GM23338 (cell line): ENCODE results near the gene SYT7. TPM values are rescaled to one million over a fixed set of nuclear protein-coding genes. Genes with fewer than 3 reads are reported as not detected.

ENCODE experiments used
- ATAC-seq: fragments of 200-7000 bp; cut with Tn5 transposase; 3 replicates; pipeline ENCODE4 v1.9.1; 2020
- DNase-seq: peaks from one replicate; pipeline ENCODE4 v3.0.0-alpha.2; 2015; ENCODE audit warnings: low spot score
- H2AFZ ChIP-seq: fragments of 200-600 bp; sonication (generic); 2 replicates; pipeline ENCODE4 v1.8.0; 2016; ENCODE audit warnings: antibody characterized with exemption, mild to moderate bottlenecking, moderate library complexity
- H3F3A ChIP-seq: fragments of 200-600 bp; sonication (generic); replicated peaks from 2 replicates; pipeline ENCODE4 v1.8.0; 2017; ENCODE audit warnings: antibody characterized with exemption, mixed run types, low read depth
- H3K27ac ChIP-seq: fragments of 200-600 bp; sonication (generic); 2 replicates; pipeline ENCODE4 v1.6.1; 2016; ENCODE audit warnings: low read depth
- H3K27me3 ChIP-seq: fragments of 200-600 bp; sonication (generic); 2 replicates; pipeline ENCODE4 v1.8.0; 2016; ENCODE audit warnings: mild to moderate bottlenecking, mixed run types, moderate library complexity; ENCODE audit not compliant: insufficient read depth
- H3K36me3 ChIP-seq: fragments of 200-600 bp; sonication (generic); 2 replicates; pipeline ENCODE4 v1.8.0; 2016; ENCODE audit warnings: mild to moderate bottlenecking; ENCODE audit not compliant: insufficient read depth
- H3K4me1 ChIP-seq: fragments of 200-600 bp; sonication (generic); 2 replicates; pipeline ENCODE4 v1.8.0; 2016; ENCODE audit warnings: mild to moderate bottlenecking, moderate library complexity; ENCODE audit not compliant: insufficient read depth
- H3K4me2 ChIP-seq: fragments of 200-600 bp; sonication (generic); 2 replicates; pipeline ENCODE4 v1.7.1; 2017; ENCODE audit warnings: mixed run types
- H3K4me3 ChIP-seq: fragments of 200-600 bp; sonication (generic); 2 replicates; pipeline ENCODE4 v1.6.1; 2016; ENCODE audit warnings: mixed run types
- H3K79me2 ChIP-seq: fragments of 200-600 bp; sonication (generic); replicated peaks from 2 replicates; pipeline ENCODE4 v1.8.0; 2017; ENCODE audit warnings: mild to moderate bottlenecking; ENCODE audit not compliant: insufficient read depth
- H3K9me2 ChIP-seq: fragments of 200-600 bp; sonication (generic); 2 replicates; pipeline ENCODE4 v1.8.0; 2017; ENCODE audit not compliant: insufficient read depth
- H4K20me1 ChIP-seq: fragments of 200-600 bp; sonication (generic); replicated peaks from 2 replicates; pipeline ENCODE4 v1.8.0; 2017; ENCODE audit warnings: mild to moderate bottlenecking; ENCODE audit not compliant: insufficient read depth
- H3K27ac Mint-ChIP-seq: 2 replicates; pipeline ENCODE4 v1.8.0; 2020; ENCODE audit warnings: inconsistent platforms, mild to moderate bottlenecking, moderate library complexity, mixed read lengths
- H3K27me3 Mint-ChIP-seq: 3 replicates; pipeline ENCODE4 v1.8.0; 2022; ENCODE audit warnings: low read depth, mild to moderate bottlenecking, moderate library complexity, mixed read lengths, inconsistent platforms; ENCODE audit not compliant: insufficient read depth, poor library complexity
- H3K36me3 Mint-ChIP-seq: 3 replicates; pipeline ENCODE4 v1.8.0; 2021; ENCODE audit warnings: low read depth, mild to moderate bottlenecking, inconsistent platforms, moderate library complexity, mixed read lengths
- H3K4me1 Mint-ChIP-seq: 3 replicates; pipeline ENCODE4 v1.8.0; 2020; ENCODE audit warnings: mild to moderate bottlenecking, inconsistent platforms, mixed read lengths
- H3K4me3 Mint-ChIP-seq: 3 replicates; pipeline ENCODE4 v1.8.0; 2021; ENCODE audit warnings: moderate library complexity, mild to moderate bottlenecking, inconsistent platforms, mixed read lengths
- H3K9me3 Mint-ChIP-seq: 3 replicates; pipeline ENCODE4 v1.8.0; 2020; ENCODE audit warnings: moderate library complexity, mild to moderate bottlenecking, inconsistent platforms, mixed read lengths
- CREB1 ChIP-seq: fragments of 250-450 bp; sonication (Bioruptor Pico); IDR thresholded peaks from 2 replicates; pipeline ENCODE4 v1.5.0; 2020; ENCODE audit warnings: low read depth, mild to moderate bottlenecking, moderate library complexity
- CTCF ChIP-seq, 2 experiments: fragments of 200-600 bp in 1 of 2; sonication (generic) in 1 of 2; conservative IDR thresholded peaks; 2 replicates each; pipeline versions ENCODE4 v1.5.1 to v1.6.1; 2016 to 2017; ENCODE audit warnings: antibody characterized with exemption in 2 of 2, low read depth in 2 of 2, mild to moderate bottlenecking in 2 of 2, moderate library complexity in 1 of 2
- EZH2 ChIP-seq: fragments of 200-600 bp; sonication (generic); IDR thresholded peaks from one replicate; pipeline ENCODE4 v1.8.0; 2017; ENCODE audit warnings: antibody characterized with exemption, mild to moderate bottlenecking, low read depth; ENCODE audit not compliant: unreplicated experiment
- EZH2phosphoT487 ChIP-seq: fragments of 200-600 bp; sonication (generic); IDR thresholded peaks from one replicate; pipeline ENCODE4 v1.8.1; 2018; ENCODE audit warnings: antibody characterized with exemption; ENCODE audit not compliant: unreplicated experiment
- JUNB ChIP-seq: IDR thresholded peaks from one replicate; pipeline ENCODE4 v1.6.1; 2016; ENCODE audit warnings: antibody characterized with exemption; ENCODE audit not compliant: unreplicated experiment
- POLR2AphosphoS5 ChIP-seq: IDR thresholded peaks from 2 replicates; pipeline ENCODE4 v1.6.1; 2016; ENCODE audit warnings: antibody characterized with exemption, low read depth
- ZNF114 ChIP-seq: fragments of 250-450 bp; sonication (Bioruptor Pico); IDR thresholded peaks from 2 replicates; pipeline ENCODE4 v1.5.0; 2020; ENCODE audit warnings: mild to moderate bottlenecking, moderate library complexity
- ZNF331 ChIP-seq: fragments of 250-450 bp; sonication (Bioruptor Pico); IDR thresholded peaks from 2 replicates; pipeline ENCODE4 v1.5.0; 2020; ENCODE audit warnings: low read depth, mild to moderate bottlenecking, moderate library complexity
- ZNF462 ChIP-seq: fragments of 250-450 bp; sonication (Bioruptor Pico); IDR thresholded peaks from 2 replicates; pipeline ENCODE4 v1.5.0; 2020; ENCODE audit warnings: mild to moderate bottlenecking, moderate library complexity
- polyA plus RNA-seq: library from polyadenylated mRNA; unstranded; fragments of >200 nt; fragmentation: Nextera tagmentation; extraction: Ambion mirVana; gene quantifications from 2 replicates; pipeline ENCODE4 v1.2.1, GENCODE V29; 2016
- total RNA-seq: library from RNA; depleted of rRNA; stranded (reverse); fragments of >200 nt; shearing (Covaris generic); gene quantifications from 2 replicates; pipeline ENCODE4 v1.2.3, GENCODE V29; 2014
- TF ChIP-seq, protein P1 (sequence below): IDR thresholded peaks from 2 replicates; pipeline ENCODE4 v1.6.1; 2016; ENCODE audit warnings: antibody characterized with exemption

SYT7 gene
- total and polyA plus RNA-seq, 2 experiments from 2014 or later: 1.6 to 10.3 TPM

GRCh38 chr11:61524963-61525587, 55.8 kb downstream of the SYT7 start:
- DNase-seq (no peak), ATAC-seq (no peak)
- Histone ChIP-seq H3F3A (no peaks in the 10 kb centered on the region), H3K4me1 (no peaks in the 10 kb centered on the region), H3K9me2 (no peaks in the 10 kb centered on the region), H4K20me1 (no peaks in the 10 kb centered on the region), H3K27me3 (no peaks in the 10 kb centered on the region), H3K4me2 (no peak overlapping the region), H3K36me3 (no peaks in the 10 kb centered on the region), H3K27ac (no peak overlapping the region), H3K4me3 (no peak overlapping the region), H3K79me2 (no peaks in the 10 kb centered on the region), H2AFZ (no peak overlapping the region)
- H3K36me3 Mint-ChIP-seq: no peaks in the 10 kb centered on the region; the same call in 2 of the 3 replicates
- no peak overlapping the region for H3K27ac Mint-ChIP-seq
- H3K9me3 Mint-ChIP-seq: no peaks in the 10 kb centered on the region
- no peak for TF ChIP-seq ZNF331 (CRISPR knock-in tag)
- TF ChIP-seq POLR2AphosphoS5: no peak
- no peak for TF ChIP-seq EZH2
- TF ChIP-seq CREB1 (CRISPR knock-in tag): no peak
- TF ChIP-seq CTCF (conservative IDR thresholded peaks at IDR 0.05; ENCODE audit: low read depth in 2 of 2): no peak
- peaks cover 12% of the 10 kb centered on the region for H3K27me3 Mint-ChIP-seq
- H3K4me1 Mint-ChIP-seq: peaks cover 17% of the 10 kb centered on the region
- no peak overlapping the region for H3K4me3 Mint-ChIP-seq

DNA sequence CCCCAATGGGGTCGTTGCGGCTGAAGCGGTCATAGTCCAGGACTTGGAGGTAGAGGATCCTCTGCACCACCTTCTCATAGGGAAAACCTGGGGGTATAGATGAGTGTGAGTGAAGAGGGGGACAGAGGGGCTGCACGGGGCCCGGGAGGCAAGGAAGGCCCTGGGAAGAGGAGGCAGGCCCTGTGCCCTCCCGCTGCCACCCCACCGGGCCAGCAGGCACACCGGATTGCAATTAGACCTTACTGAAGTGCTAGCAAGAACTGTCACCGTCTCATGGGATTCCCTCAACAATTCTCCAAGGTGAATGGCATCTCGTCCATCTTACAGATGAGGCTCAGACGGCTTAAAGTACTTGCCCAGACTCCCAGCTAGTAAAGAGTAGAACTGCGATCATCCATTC, 56.4 kb downstream of the SYT7 start:
- H3K36me3 Mint-ChIP-seq: no peaks in the 10 kb centered on the region; the same call in 2 of the 3 replicates
- peaks cover 12% of the 10 kb centered on the region for H3K27me3 Mint-ChIP-seq
- peaks cover 17% of the 10 kb centered on the region for H3K4me1 Mint-ChIP-seq
- H3K4me3 Mint-ChIP-seq: no peak overlapping the region
- Histone ChIP-seq H3F3A (no peaks in the 10 kb centered on the region), H3K9me2 (no peaks in the 10 kb centered on the region), H3K4me3 (no peak overlapping the region), H3K4me1 (no peaks in the 10 kb centered on the region), H2AFZ (no peak overlapping the region), H4K20me1 (no peaks in the 10 kb centered on the region), H3K79me2 (no peaks in the 10 kb centered on the region), H3K36me3 (no peaks in the 10 kb centered on the region), H3K27ac (no peak overlapping the region), H3K27me3 (no peaks in the 10 kb centered on the region), H3K4me2 (no peak overlapping the region)
- ATAC-seq (no peak), DNase-seq (no peak)
- no peaks in the 10 kb centered on the region for H3K9me3 Mint-ChIP-seq
- H3K27ac Mint-ChIP-seq: no peak overlapping the region
- no peak for TF ChIP-seq EZH2phosphoT487
- no peak for TF ChIP-seq ZNF462
- TF ChIP-seq JUNB: no peak
- no peak for TF ChIP-seq POLR2AphosphoS5
- TF ChIP-seq CTCF (conservative IDR thresholded peaks at IDR 0.05; ENCODE audit: low read depth in 2 of 2): no peak
- TF ChIP-seq ZNF331 (CRISPR knock-in tag): no peak
- TF ChIP-seq ZNF114 (CRISPR knock-in tag): no peak
- TF ChIP-seq, protein P1, sequence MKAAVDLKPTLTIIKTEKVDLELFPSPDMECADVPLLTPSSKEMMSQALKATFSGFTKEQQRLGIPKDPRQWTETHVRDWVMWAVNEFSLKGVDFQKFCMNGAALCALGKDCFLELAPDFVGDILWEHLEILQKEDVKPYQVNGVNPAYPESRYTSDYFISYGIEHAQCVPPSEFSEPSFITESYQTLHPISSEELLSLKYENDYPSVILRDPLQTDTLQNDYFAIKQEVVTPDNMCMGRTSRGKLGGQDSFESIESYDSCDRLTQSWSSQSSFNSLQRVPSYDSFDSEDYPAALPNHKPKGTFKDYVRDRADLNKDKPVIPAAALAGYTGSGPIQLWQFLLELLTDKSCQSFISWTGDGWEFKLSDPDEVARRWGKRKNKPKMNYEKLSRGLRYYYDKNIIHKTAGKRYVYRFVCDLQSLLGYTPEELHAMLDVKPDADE: no peak
